OCI-LY7 (cell line): ENCODE results near the gene ALK. TPM values are rescaled to one million over a fixed set of nuclear protein-coding genes. Genes with fewer than 3 reads are reported as not detected.

ENCODE experiments used
- BruUV-seq: library from RNA; stranded (reverse); fragments of 400-500 nt; replicated peaks from 2 replicates; lab custom pipeline; 2021; lab: Mats Ljungman, UMichigan
- CTCF ChIA-PET: fragments of 300-600 bp; sonication (Branson Sonifier 250); formaldehyde crosslinking; loops from one replicate; lab custom pipeline; 2022; ENCODE audit warnings: antibody characterized with exemption; ENCODE audit not compliant: unreplicated experiment; lab: Charles Lee
- POLR2A ChIA-PET: fragments of 300-600 bp; sonication (Branson Sonifier 250); formaldehyde crosslinking; loops from one replicate; lab custom pipeline; 2022; ENCODE audit warnings: antibody characterized with exemption; lab: Charles Lee
- DNase-seq: peaks from one replicate; pipeline ENCODE4 v3.0.0-alpha.2; 2015; ENCODE audit warnings: low spot score
- H2AFZ ChIP-seq: fragments of 200-600 bp; sonication (generic), shearing (Covaris generic); 2 replicates; pipeline ENCODE4 v1.6.1; 2014; ENCODE audit warnings: mild to moderate bottlenecking, antibody characterized with exemption, low read length, moderate library complexity
- H3K27ac ChIP-seq: fragments of 200-600 bp; sonication (generic); 2 replicates; pipeline ENCODE4 v1.5.1; 2014; ENCODE audit warnings: mixed run types, low read depth, mild to moderate bottlenecking, moderate library complexity, low read length, inconsistent platforms; ENCODE audit not compliant: poor library complexity, severe bottlenecking
- H3K36me3 ChIP-seq: fragments of 200-600 bp; sonication (generic); 2 replicates; pipeline ENCODE4 v1.6.1; 2014; ENCODE audit warnings: mild to moderate bottlenecking, antibody characterized with exemption, low read length, moderate library complexity, mixed read lengths; ENCODE audit not compliant: insufficient read depth
- H3K4me1 ChIP-seq: fragments of 200-600 bp; sonication (generic); 2 replicates; pipeline ENCODE4 v1.5.1; 2014; ENCODE audit warnings: mild to moderate bottlenecking, low read length; ENCODE audit not compliant: insufficient read depth, poor library complexity, severe bottlenecking
- H3K4me2 ChIP-seq: fragments of 200-600 bp; sonication (generic); 2 replicates; pipeline ENCODE4 v1.6.1; 2014; ENCODE audit warnings: mild to moderate bottlenecking, low read length
- H3K4me3 ChIP-seq: fragments of 200-600 bp; sonication (generic); 2 replicates; pipeline ENCODE4 v1.5.1; 2014; ENCODE audit warnings: mild to moderate bottlenecking, low read depth, low read length; ENCODE audit not compliant: poor library complexity, severe bottlenecking
- H3K79me2 ChIP-seq: fragments of 200-600 bp; sonication (generic); 2 replicates; pipeline ENCODE4 v1.6.1; 2016; ENCODE audit warnings: low read depth, mild to moderate bottlenecking, low read length, moderate library complexity, mixed read lengths; ENCODE audit not compliant: insufficient read depth
- H3K9me2 ChIP-seq: fragments of 200-600 bp; sonication (generic); 2 replicates; pipeline ENCODE4 v1.6.1; 2016; ENCODE audit warnings: mild to moderate bottlenecking, low read length, mixed read lengths; ENCODE audit not compliant: insufficient read depth
- H3K9me3 ChIP-seq: fragments of 200-600 bp; sonication (generic); 2 replicates; pipeline ENCODE4 v1.6.1; 2014; ENCODE audit warnings: mild to moderate bottlenecking, mixed run types, low read length, mixed read lengths
- H4K20me1 ChIP-seq: fragments of 200-600 bp; sonication (generic); 2 replicates; pipeline ENCODE4 v1.6.1; 2014; ENCODE audit warnings: mild to moderate bottlenecking, antibody characterized with exemption, low read length, moderate library complexity, mixed read lengths; ENCODE audit not compliant: insufficient read depth
- EZH2phosphoT487 ChIP-seq: fragments of 200-600 bp; sonication (generic); IDR thresholded peaks from 2 replicates; pipeline ENCODE4 v1.6.1; 2018; ENCODE audit warnings: low read depth, borderline replicate concordance, mild to moderate bottlenecking, mixed run types, antibody characterized with exemption, low read length, moderate library complexity, mixed read lengths
- intact Hi-C: fragments of 100-400 bp; cut with micrococcal nuclease; formaldehyde crosslinking; loops from one replicate; pipeline ENCODE4 v1.10.0; 2022; ENCODE audit not compliant: unreplicated experiment
- total RNA-seq, 2 experiments: library from RNA; depleted of rRNA in 1 of 2; stranded (reverse); fragments of >200 nt in 1 of 2; shearing (Covaris generic) in 1 of 2; gene quantifications; 2 replicates each; pipeline ENCODE4 v1.2.3, GENCODE V29; 2014 to 2022
- TF ChIP-seq, protein P1 (sequence below): fragments of 200-600 bp; sonication (generic); conservative IDR thresholded peaks from 2 replicates; pipeline ENCODE4 v1.5.1; 2014; ENCODE audit warnings: mild to moderate bottlenecking, antibody characterized with exemption, low read length, moderate library complexity, mixed read lengths

The ALK gene
- total RNA-seq, 2 experiments from 2014 or later, result 0.09 TPM; not detected in 1

DNA sequence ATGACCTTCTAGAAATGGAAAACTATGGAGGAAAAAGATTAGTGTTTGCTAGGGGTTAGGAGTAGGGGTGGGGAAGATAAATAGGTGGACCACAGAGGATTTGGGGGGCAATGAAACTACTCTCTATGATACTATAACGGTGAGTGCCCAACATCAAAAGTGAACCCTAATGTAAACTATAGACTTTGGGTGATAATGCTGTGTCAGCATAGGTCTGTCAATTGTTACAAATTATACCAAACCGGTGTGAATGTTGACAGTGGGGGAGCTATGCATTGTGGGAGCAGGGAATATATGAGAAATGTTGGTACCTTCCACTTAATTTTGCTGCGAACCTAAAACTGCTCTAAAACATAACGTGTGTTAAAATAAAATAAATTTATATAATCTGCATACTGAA, 180.3 kb downstream of the ALK start:
- H3K36me3 ChIP-seq, result no peaks in the 10 kb centered on the region
- H3K9me2 ChIP-seq, result no peaks in the 10 kb centered on the region
- H3K4me2 ChIP-seq, result no peak overlapping the region
- H3K79me2 ChIP-seq, result no peaks in the 10 kb centered on the region
- H3K4me3 ChIP-seq, result no peak overlapping the region
- no peaks in the 10 kb centered on the region for H3K9me3 ChIP-seq
- intact Hi-C loops, result no loop called here
- no TSS peak for BruUV-seq
- H3K27ac ChIP-seq, result no peak overlapping the region
- no peak overlapping the region for H2AFZ ChIP-seq
- no peaks in the 10 kb centered on the region for H3K4me1 ChIP-seq
- CTCF ChIA-PET, result no interaction called here
- DNase-seq, result no peak
- POLR2A ChIA-PET, result no interaction called here
- no peak for TF ChIP-seq EZH2phosphoT487
- TF ChIP-seq, protein P1, sequence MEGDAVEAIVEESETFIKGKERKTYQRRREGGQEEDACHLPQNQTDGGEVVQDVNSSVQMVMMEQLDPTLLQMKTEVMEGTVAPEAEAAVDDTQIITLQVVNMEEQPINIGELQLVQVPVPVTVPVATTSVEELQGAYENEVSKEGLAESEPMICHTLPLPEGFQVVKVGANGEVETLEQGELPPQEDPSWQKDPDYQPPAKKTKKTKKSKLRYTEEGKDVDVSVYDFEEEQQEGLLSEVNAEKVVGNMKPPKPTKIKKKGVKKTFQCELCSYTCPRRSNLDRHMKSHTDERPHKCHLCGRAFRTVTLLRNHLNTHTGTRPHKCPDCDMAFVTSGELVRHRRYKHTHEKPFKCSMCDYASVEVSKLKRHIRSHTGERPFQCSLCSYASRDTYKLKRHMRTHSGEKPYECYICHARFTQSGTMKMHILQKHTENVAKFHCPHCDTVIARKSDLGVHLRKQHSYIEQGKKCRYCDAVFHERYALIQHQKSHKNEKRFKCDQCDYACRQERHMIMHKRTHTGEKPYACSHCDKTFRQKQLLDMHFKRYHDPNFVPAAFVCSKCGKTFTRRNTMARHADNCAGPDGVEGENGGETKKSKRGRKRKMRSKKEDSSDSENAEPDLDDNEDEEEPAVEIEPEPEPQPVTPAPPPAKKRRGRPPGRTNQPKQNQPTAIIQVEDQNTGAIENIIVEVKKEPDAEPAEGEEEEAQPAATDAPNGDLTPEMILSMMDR, result no peak
- H4K20me1 ChIP-seq, result no peaks in the 10 kb centered on the region

DNA sequence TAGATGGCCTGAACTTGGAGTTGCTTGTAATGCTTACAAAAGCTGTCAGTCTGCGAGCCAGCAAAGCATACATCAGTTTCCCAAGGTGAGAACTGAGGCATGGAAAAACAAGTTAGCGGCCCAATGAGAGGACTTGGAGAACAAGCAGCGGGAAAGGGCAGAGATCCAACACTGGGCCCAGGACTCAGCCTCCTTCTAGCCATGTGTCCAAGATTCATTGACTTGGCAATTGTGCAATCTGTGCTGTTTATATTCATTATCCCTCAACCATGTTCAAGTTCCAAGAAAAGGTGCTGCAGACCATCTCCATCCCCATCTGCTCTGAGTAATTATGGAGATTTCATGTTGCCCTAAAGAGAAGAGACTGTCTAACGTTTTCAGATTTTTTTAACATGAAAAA, 187.4 kb downstream of the ALK start:
- CTCF ChIA-PET, result no interaction called here
- no peaks in the 10 kb centered on the region for H3K4me1 ChIP-seq
- DNase-seq, result no peak
- H3K79me2 ChIP-seq, result no peaks in the 10 kb centered on the region
- H3K4me3 ChIP-seq, result no peak overlapping the region
- BruUV-seq, result no TSS peak
- POLR2A ChIA-PET, result no interaction called here
- no peaks in the 10 kb centered on the region for H4K20me1 ChIP-seq
- TF ChIP-seq EZH2phosphoT487, result no peak
- TF ChIP-seq, protein P1, result no peak
- no peak overlapping the region for H3K4me2 ChIP-seq
- H3K36me3 ChIP-seq, result no peaks in the 10 kb centered on the region
- no peaks in the 10 kb centered on the region for H3K9me3 ChIP-seq
- H2AFZ ChIP-seq, result no peak overlapping the region
- intact Hi-C loops, result no loop called here
- no peak overlapping the region for H3K27ac ChIP-seq
- no peaks in the 10 kb centered on the region for H3K9me2 ChIP-seq

DNA sequence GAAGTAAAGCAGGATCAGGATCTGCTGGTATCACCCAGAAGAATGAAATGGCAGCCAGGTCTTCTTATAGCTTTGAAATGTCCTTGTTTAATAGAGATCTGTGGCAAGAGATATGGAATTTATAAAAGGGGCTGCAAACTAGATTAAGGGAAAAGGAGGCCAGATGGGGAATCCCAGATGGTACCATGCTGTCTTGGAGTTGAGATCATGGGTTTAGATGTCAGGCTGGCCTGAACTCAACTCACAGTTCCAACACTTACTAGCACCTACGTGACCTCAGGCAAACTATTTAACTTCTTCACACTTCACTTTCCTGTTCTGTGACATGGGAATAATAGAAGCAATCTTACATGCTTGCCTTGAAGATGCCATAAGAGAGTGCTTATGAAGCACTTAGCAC, 188.2 kb downstream of the ALK start:
- H3K4me1 ChIP-seq, result no peaks in the 10 kb centered on the region
- H4K20me1 ChIP-seq, result no peaks in the 10 kb centered on the region
- no peaks in the 10 kb centered on the region for H3K9me2 ChIP-seq
- BruUV-seq, result no TSS peak
- intact Hi-C loops, result no loop called here
- H2AFZ ChIP-seq, result no peak overlapping the region
- CTCF ChIA-PET, result no interaction called here
- no peak overlapping the region for H3K4me2 ChIP-seq
- POLR2A ChIA-PET, result no interaction called here
- no peak overlapping the region for H3K4me3 ChIP-seq
- H3K9me3 ChIP-seq, result no peaks in the 10 kb centered on the region
- H3K36me3 ChIP-seq, result no peaks in the 10 kb centered on the region
- no peak for TF ChIP-seq EZH2phosphoT487
- TF ChIP-seq, protein P1, result no peak
- no peaks in the 10 kb centered on the region for H3K79me2 ChIP-seq
- H3K27ac ChIP-seq, result no peak overlapping the region
- no peak for DNase-seq
